HK-2 (cell line): ENCODE measurements around the gene TSPAN18.

Source experiments
- DNase-seq: peaks from one replicate; pipeline ENCODE4 v3.0.0-alpha.2; 2018; ENCODE audit not compliant: unreplicated experiment

TSPAN18 gene

DNA sequence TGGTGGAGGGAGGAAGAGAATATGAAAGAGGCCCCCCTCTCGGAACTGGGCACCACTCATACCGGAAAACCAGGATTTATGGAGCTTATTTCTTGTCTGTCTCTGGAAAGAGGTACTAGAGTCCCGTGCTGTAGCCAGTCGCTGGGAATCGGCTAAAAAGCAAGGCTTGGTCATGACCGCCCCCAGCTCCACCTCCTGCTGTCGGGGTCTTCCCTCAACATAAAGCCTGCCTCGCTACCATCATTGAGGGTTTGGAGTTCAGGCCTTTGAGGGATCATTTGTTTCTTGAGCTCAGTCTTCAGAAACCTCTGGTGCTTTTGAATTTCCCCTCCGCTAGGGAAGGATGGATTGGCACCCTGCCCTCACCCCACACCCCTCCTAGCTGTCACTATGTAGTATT lies 97.1 kb downstream of the TSPAN18 start:
- no peak for DNase-seq

DNA sequence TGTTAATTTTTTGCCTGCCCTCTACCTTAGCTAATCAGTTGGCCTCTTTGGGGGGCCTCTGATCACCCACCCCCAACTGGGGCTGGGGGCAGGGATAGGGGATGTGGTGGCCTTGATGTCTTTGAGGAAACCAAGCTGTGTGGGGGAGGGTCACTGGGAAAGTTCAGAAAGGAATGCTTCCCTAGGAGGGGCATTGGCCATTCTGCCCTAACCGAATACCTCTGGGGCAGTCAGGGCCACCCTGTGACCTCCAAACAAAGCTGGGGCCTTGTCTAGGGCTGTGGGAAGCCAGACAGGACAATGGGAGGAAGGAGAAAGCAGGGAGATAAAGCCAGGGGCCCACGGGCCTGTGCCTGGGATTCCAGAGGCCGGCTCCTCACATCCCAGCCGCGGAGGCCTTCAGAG lies 97.5 kb downstream of the TSPAN18 start:
- DNase-seq, result no peak

DNA sequence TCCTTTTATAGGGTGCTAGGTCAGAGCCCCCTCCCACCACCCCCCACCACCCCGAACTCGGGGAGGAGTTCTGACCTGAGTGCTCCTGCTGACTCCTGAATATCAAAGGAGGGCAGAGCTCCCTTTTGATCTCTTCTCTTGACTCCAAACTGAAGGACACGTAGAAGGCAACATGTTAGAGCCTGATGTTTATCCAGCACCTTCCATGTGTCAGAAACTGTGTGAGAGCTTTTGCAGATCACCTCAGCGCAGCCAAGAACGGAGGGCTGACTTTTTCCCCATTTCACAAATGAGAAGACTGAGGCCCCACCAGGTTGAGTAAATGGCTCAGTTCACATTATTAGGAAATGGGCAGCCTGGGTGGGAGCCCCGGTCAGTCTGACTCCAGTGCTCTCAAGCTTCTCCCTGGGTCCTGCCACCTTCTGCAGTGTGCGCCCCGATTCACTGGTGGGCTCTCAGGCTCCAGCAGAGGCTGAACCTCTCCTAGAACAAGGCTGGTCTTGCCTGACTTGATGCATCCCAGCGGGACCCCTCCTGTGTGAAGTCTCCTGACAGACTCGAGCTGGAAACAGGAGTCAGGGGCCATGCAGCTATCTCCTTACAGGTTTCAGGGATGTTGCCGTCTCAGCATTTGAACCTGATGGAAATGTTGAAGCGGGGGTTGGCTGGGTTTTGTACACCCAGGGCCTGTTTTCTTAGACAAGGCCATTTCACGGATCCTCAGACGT lies 98.5 kb downstream of the TSPAN18 start:
- DNase-seq, result no peak

- no peak for DNase-seq
These were observed 100.3 kb downstream of the TSPAN18 start for GRCh38 chr11:44826922-44827643.

- DNase-seq, result no peak
These were observed 101.5 kb downstream of the TSPAN18 start for GRCh38 chr11:44828296-44828695.

GRCh38 chr11:44829838-44830237 lies 103.1 kb downstream of the TSPAN18 start:
- no peak for DNase-seq

DNA sequence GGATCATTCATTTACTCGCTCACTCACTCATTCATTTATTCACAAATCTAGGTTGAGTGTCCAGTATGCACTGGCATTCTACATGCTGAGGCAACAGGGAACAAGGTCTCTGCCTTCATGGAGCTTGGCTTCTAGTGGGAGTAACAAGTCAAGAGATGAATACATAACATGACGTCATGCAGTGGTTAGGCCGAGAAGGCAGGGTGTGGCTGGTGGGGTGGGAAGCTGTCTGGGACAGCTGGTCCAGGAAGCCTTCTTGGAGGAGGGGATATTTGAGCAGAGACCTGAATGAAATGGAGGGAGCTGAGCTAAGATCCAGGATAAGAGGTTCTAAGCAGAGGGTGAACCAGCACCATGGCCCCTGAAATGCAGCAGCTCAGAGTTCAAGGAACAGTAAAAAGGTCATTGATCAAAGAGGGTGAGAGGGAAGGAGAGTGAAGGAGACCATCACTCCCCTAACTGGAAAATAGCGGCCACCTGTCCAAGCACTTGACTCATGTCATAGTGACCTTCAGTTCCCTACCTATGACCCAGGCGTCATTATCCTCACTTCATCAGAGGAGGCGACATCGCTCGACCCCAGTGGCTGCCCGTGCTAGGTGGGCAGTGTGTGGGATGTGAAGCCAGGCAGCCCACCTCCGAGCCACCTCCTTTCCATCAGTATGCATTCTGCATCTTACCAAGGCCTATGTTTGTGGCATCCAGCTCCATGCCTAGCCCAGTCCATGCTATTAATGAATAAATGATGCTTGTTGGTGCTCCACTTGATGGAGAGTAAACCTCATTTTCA lies 105.0 kb downstream of the TSPAN18 start:
- no peak for DNase-seq

DNA sequence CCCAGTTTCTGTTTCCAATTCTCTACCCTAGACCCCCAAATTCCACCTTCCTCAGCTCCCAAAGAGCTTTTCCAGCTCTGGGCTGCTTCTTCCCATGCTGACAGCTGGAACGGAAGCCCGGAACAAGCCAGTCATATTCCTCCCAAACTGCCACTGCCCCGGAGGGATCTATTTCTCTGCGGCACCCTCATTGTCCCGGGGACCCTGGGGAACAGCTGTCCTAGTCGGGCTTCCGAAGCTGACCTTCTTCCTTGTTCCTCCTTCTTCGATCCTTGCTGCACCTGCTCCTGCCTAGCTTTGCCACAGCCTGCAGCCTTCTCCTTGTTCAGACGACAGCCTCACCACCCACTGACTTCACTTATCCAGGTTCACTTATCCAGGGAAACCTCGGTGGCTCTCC lies 105.7 kb downstream of the TSPAN18 start:
- DNase-seq, result no peak

DNA sequence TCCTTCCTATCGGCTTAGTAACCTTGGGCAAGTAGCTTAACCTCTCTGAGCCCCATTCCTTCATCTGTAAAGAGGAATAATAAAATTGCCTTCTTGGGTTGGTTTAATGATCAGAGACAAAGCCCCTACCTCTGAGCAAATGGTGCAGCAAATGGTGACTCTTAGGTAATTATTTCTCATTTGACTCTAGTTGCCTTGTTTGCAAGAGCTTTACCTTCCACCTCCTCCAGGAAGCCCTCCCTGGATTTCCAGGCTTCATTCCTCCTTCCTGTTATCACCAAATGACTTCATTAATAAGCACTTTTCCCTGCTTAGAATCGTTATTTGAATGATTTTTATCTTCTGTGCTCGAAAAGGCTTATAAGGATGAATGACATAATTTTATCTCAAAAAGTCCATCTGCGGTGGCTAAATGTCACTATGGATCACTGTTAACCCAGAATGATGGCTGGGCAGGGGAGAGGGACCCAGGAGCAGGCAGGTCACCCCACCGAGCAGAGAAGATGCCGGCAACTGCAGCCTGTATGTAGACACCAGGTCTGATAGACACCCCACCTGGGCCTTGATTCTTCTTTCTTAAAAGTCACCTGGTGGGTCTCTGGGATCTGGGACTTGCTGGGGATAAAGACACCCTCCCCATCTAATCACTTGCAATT lies 106.6 kb downstream of the TSPAN18 start:
- DNase-seq, result no peak

DNA sequence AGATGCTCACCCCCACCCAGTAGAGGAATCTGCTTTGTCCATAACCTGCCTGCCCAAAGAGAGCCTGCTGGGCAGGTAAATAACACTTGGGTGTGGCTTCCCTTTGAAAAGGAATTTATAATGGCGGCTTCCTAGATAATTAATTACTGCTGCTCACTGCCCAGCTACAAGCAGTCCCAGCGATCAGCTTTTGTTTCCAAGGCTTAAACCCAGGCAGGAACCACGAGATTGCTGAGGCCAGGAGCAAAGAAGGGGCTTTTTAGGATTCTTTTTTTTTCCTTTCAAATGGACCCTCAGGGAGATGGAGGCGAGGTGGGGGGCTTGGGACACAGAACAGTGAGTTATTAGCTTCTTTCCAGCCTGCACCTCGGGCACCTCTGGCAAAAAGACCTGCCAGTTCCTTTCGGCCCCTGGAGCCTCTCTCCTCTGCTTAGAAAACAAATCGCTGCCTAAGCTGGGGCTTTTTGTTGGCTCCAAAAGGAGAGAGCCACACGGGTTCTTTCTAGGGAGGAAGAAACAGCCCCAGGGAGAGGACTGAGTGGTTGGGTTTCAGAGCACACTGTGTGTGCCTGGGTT lies 107.2 kb downstream of the TSPAN18 start:
- no peak for DNase-seq

- DNase-seq, result no peak
These were observed 108.1 kb downstream of the TSPAN18 start for GRCh38 chr11:44834846-44835245.

DNA sequence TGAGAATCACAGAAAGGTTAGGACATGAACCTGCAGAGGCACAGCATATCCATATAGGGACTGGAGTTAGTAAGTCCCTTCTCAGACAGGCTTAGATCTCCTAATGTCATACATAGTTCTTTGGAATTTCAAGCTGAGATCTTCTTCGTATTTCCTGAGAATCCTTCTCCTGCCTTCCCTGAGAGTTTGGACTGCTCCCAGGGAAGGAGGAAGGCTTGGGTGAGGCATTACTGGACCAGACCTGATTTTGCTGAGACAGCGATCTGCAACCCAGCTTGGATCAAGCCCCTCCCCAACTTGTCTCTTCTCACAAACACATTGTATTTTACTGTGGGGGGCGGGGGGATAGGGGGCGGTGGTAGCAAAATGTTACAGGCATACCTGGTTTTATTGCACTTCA lies 108.5 kb downstream of the TSPAN18 start:
- no peak for DNase-seq

GRCh38 chr11:44835938-44836337 lies 109.2 kb downstream of the TSPAN18 start:
- DNase-seq, result no peak

- no peak for DNase-seq
These were observed 110.9 kb downstream of the TSPAN18 start for GRCh38 chr11:44837661-44838060.

GRCh38 chr11:44839458-44840084 lies 112.8 kb downstream of the TSPAN18 start:
- DNase-seq, result no peak

DNA sequence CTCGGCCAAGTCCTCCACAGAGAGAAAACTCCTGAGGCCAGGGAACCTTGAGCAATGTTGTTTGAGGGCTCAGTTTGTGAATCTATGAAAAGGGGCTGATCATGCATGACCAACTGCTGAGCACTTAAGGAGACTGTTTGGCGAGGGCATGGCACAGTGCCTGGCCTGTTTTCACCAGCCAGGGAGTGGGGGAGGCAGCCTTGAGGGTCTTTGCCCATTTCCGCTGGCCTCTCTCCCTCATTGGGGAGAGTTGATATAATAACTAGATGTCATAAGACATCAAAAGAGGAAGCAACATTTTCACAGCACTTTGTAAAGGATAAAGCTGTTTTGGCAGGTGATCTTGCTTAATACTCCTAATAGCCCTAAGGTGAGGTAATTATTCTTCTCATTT lies 113.3 kb downstream of the TSPAN18 start:
- no peak for DNase-seq

DNA sequence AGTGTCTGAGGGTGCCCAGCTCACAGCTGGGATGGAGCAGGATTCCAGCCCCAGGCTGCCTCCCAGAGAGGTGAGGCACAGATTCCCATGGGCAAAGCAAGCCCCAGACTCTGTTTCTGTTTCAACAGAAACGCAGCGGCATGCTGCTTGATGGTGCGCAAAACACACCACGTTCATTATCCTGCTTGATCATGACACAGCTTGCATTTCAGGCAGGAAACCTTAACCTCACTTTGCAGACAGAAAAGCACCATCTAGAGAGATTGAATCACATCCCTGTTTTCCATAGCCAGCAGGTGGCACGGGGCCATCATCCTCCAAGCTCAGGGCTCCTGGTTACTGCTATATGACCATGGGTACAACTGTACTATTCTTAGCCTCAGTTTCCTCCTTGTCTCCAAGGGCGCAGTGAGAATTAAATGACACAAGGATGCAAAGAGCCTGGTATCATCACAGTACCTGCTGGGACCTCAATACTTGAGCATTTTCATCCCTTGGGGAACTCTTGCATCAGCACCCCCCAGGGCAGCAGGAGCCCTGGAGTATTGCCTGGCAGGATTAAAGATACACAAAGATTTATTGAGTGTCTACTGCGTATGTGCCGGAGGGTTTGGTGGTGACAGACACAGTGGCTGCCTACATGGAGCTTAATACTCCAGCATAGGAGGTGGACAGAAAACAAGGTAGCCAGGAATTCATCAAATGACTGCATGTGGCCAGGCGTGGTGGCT lies 113.9 kb downstream of the TSPAN18 start:
- DNase-seq, result no peak

DNA sequence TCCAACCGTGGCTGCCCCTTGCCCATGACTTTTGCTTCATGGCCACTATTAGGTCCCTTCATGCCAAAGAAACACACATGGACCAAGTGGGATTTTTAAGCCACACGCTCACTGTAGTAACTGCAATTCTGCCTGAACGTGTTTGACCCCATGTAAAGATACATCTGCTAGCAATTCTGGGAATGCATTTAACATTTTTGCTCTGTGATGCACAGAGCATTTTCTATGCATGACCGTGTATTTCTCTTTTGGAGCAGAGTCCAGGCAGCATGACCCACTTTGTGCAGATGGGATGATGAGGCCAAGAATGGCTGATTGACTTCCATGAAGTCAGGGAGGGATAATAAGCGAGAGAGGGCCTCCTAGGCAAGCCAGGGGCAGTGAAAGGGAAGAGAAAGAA lies 115.5 kb downstream of the TSPAN18 start:
- no peak for DNase-seq

- no peak for DNase-seq
These were observed 120.1 kb downstream of the TSPAN18 start for GRCh38 chr11:44846852-44847251.

GRCh38 chr11:44847316-44847715 lies 120.6 kb downstream of the TSPAN18 start:
- DNase-seq, result no peak
